ENCODE data around the gene SMIM1. TPM values are rescaled to one million over a fixed set of nuclear protein-coding genes. Genes with fewer than 3 reads are reported as not detected.

The SMIM1 gene
- total and polyA plus RNA-seq, 5 donors, result 44.2 to 243 (median 107) TPM

DNA sequence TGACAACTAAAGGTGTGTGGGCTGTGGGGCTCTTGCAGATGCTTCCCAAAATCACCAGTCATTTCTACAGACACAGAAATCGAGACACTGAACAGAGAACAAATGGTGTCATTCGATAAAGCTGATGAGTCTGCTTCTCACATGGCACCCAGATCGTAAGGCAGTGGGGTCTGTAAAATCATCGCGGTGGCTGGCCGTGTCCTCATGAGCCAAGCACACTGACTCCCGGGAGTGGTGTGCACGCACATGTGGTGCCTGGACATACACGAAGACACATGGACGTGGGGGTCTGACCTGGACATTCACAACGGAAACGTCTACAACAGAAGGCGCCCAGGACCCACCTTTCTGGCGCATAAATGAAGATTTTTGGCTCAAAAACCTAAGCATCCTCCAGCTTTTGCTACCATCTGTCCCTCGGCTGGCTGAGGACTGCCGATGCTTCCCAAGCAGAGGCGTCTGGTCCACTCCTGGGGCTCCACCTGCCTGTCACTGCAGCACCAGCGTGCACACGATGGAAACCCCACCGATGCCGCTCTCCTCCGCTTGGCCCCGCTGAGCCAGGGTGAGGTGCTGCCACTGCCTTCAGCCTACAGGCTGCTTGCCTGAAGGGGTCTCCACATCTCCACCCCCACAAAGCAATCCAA, 6.8 kb downstream of the SMIM1 start:
- H3K27ac ChIP-seq (ENCODE audit: low read length), result no peak overlapping the region
- no peak overlapping the region for H3K4me3 ChIP-seq (ENCODE audit: low read length)
- H3K4me1 ChIP-seq (ENCODE audit: control insufficient read depth, insufficient read depth, low read length), result peaks cover 4% of the 10 kb centered on the region
- ATAC-seq, result no peak
- 89% methylated on average over 23 of the region's 23 CpGs for WGBS
- no peaks in the 10 kb centered on the region for H3K9me3 ChIP-seq (ENCODE audit: control insufficient read depth, low read length)
- intact Hi-C loops (cut with DNase I), result no loop called here
- no peaks in the 10 kb centered on the region for H3K27me3 ChIP-seq (ENCODE audit: control insufficient read depth, insufficient read depth)
- DNase-seq, result peak in 1 of 3 donors; percentile 30

DNA sequence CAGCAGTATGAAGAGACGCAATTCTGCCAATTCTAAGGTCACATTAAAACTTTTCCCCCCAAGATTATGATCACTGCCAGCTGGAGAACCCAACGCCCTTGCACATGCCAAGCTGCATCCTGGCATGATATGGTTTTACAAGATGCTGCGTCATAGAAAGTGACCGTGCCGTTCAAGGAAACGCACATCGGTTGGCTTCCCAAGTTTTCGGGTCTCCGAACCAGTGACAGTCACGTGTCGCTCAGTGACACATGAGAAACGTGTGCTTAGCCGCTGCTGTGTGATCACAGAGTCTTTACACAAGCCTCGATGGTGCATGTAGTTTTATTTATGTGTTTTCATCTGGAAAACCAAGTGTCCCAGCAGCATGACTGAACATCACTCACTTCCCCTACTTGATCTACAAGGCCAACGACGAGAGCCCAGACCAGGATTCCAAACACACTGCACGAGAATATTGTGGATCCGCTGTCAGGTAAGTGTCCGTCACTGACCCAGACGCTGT, 7.4 kb downstream of the SMIM1 start:
- intact Hi-C loops (cut with DNase I), result no loop called here
- no peaks in the 10 kb centered on the region for H3K27me3 ChIP-seq (ENCODE audit: control insufficient read depth, insufficient read depth)

DNA sequence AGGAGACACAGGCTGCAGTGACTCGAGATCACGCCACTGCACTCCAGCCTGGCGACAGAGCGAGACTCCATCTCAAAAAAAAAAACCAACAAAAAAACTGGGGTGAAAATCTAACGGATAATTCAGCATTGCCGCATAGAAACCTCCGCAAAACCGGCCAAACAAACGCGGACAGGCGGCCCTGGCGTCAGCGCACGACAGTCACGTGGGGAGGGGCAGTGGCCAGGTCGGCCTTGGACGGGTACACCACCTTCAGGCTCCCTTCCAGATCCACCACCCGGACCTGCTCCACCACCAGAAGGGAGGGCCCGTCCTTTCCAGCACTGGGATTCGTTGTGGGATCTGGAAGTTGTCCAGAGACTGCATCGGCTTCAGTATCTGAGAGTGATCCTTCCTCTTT, 8.4 kb downstream of the SMIM1 start:
- ATAC-seq, result no peak
- no peak overlapping the region for H3K4me3 ChIP-seq (ENCODE audit: low read length)
- WGBS, result 88% methylated on average over 21 of the region's 21 CpGs
- intact Hi-C loops (cut with DNase I), result no loop called here
- no peaks in the 10 kb centered on the region for H3K4me1 ChIP-seq (ENCODE audit: control insufficient read depth, insufficient read depth, low read length)
- no peaks in the 10 kb centered on the region for H3K27me3 ChIP-seq (ENCODE audit: control insufficient read depth, insufficient read depth)
- no peak overlapping the region for H3K27ac ChIP-seq (ENCODE audit: low read length)
- H3K9me3 ChIP-seq (ENCODE audit: control insufficient read depth, low read length), result no peaks in the 10 kb centered on the region
- no peak for DNase-seq

More for the DNA sequence above, 7.4 kb downstream of the SMIM1 start:
- no peak for ATAC-seq
- Histone ChIP-seq H3K4me3 (ENCODE audit: low read length) (no peak overlapping the region), H3K27ac (ENCODE audit: low read length) (no peak overlapping the region), H3K4me1 (ENCODE audit: control insufficient read depth, insufficient read depth, low read length) (peaks cover 3% of the 10 kb centered on the region), H3K9me3 (ENCODE audit: control insufficient read depth, low read length) (no peaks in the 10 kb centered on the region)
- no peak for DNase-seq
- WGBS, result 93% methylated on average over 20 of the region's 20 CpGs

DNA sequence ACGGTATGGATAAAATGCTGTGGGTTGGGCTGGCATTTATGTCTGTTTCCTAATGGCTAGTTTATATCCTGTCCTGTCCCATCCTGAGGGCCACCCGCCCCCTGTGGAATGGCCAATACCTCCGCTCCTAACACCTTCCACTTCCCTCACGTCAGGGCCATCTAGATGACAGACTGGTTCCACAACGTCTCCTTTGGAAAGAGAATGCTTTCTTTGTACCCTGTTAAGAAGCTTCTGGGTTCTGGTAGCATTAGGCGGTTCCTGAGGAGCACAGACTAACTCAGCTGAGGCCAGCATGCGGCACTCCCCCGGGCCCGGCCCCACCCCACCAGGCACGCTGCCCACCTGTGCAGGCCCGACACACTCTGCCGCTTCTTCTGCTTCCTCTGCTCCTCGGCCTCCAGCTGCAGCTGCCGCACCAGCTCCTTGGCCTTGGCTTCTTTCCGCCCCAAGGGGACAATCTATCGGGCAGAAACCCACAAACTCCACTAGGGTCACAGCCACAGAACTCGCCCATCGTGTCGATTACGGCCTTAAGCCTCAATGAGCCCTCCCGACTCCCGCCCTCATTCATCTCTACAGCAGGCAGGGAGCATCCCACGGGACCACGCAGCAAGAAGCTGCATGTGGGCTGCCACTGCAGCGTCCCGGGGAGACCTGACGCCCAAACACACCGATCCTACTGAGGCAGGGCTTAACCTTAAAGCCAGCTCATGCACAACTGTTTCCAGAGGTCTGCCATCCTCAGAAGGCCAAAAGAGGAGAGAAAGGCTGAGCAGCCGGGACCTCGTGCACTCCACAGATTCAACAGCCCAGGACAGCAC, 11.3 kb downstream of the SMIM1 start:
- ATAC-seq, result no peak
- Histone ChIP-seq H3K4me3 (ENCODE audit: low read length) (no peak overlapping the region), H3K9me3 (ENCODE audit: control insufficient read depth, low read length) (no peaks in the 10 kb centered on the region), H3K27me3 (ENCODE audit: control insufficient read depth, insufficient read depth) (no peaks in the 10 kb centered on the region), H3K27ac (ENCODE audit: low read length) (no peak overlapping the region), H3K4me1 (ENCODE audit: control insufficient read depth, insufficient read depth, low read length) (no peaks in the 10 kb centered on the region)
- DNase-seq, result no peak
- 91% methylated on average over 30 of the region's 30 CpGs for WGBS
- intact Hi-C loops (cut with DNase I), result no loop called here

DNA sequence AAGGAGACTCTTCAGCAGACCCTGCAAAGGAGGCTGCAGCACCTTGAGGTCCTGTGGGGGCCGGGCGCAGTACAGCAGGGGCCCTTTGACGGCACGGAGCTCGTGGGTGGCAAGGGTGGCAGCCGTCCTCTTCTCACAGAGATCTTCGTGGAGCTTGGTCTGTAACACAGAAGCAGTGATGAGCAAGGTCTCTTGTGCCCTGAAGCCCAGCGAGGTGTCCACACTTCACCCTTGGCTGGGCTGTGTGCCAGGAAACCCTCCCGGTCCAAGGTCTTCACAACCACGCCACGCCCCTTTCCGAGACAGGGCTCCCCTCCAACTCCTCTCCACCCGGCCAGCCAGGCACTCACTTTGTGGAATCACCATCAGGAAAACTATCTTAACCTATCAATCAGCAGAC, 12.5 kb downstream of the SMIM1 start:
- ATAC-seq (peak in 1 of 2 donors; percentile 9), DNase-seq (peak in 2 of 3 donors; percentile 75)
- H3K9me3 ChIP-seq (ENCODE audit: control insufficient read depth, low read length), result no peaks in the 10 kb centered on the region
- no peak overlapping the region for H3K27ac ChIP-seq (ENCODE audit: low read length)
- no peak overlapping the region for H3K4me3 ChIP-seq (ENCODE audit: low read length)
- intact Hi-C loops (cut with DNase I), result no loop called here
- H3K4me1 ChIP-seq (ENCODE audit: control insufficient read depth, insufficient read depth, low read length), result no peaks in the 10 kb centered on the region
- H3K27me3 ChIP-seq (ENCODE audit: control insufficient read depth, insufficient read depth), result no peaks in the 10 kb centered on the region
- WGBS, result 65% methylated on average over 13 of the region's 13 CpGs

DNA sequence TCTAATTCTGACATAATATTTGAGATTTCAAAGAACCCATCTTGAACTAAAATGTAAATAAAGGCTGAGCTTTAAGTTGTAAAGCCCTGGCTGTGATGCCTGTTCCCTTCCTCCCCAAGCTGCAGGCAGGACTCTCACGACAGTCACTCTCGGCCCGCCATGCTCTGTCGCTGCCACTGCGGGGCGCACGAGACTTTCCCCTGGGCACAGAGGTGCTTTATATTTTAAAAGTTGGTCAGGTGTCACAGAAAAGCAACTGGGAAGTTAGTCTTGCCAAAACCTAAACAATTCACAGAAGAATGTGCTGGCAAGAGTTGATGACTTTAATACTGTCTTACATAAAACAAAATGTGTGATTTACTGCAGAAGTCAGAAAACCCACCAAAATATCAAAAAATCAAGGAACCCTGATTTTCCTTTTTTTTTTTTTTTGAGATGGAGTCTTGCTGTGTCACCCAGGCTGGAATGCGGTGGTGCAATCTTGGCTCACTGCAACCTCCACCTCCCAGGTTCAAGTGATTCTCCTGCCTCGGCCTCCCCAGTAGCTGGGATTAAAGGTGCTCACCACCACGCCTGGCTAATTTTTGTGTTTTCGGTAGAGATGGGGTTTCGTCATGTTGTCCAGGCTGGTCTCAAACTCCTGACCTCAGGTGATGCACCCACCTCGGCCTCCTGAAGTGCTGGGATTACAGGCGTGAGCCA, 13.1 kb downstream of the SMIM1 start:
- no peaks in the 10 kb centered on the region for H3K27me3 ChIP-seq (ENCODE audit: control insufficient read depth, insufficient read depth)
- DNase-seq, result peak in 2 of 3 donors; percentile 35 to 47
- ATAC-seq, result no peak
- no peaks in the 10 kb centered on the region for H3K9me3 ChIP-seq (ENCODE audit: control insufficient read depth, low read length)
- no peak overlapping the region for H3K27ac ChIP-seq (ENCODE audit: low read length)
- H3K4me3 ChIP-seq (ENCODE audit: low read length), result no peak overlapping the region
- H3K4me1 ChIP-seq (ENCODE audit: control insufficient read depth, insufficient read depth, low read length), result peaks cover 1% of the 10 kb centered on the region
- intact Hi-C loops (cut with DNase I), result no loop called here
- 75% methylated on average over 14 of the region's 14 CpGs for WGBS

DNA sequence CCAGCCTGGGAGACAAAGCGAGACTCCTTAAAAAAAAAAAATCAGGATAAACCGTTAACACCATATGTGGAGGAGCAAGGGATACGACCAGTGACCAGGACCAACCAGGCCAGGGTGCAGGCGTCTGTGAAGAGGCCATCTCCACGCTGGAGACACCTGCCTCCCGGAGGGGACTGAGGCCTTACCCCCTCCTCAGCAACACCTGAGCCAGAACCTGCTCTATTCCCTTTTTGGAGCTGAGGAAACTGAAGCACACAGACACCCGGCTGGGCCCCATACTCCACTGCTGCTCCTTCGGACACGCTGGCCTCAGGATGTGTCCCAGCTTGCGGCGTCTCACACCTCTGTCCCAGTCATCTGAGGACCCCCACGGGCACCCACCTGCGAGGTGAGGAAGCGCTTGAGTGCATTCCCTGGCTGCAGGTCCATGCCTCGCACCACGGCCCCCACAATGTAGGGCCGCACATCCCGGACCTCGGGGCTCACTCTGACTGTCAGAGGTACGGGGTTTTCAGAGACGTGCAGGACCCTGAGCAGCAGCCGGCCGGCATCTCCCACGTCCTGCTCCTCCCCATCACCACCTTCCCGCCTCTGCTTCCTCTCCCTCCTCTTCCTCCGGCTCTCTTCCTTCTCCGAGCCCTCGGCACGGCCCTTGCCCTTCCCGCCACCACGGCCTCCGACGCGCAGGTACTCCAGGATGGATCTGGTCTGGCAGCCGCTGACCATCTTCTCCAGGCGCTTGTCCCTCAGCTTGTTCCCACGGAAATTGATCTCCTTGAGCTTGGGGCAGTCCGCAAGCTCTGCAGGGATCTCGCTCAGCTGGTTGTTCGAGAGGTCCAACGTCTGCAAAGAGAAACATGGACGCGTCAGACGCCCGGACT, 14.2 kb downstream of the SMIM1 start:
- intact Hi-C loops (cut with DNase I), result no loop called here
- Histone ChIP-seq H3K27ac (ENCODE audit: low read length) (no peak overlapping the region), H3K27me3 (ENCODE audit: control insufficient read depth, insufficient read depth) (no peaks in the 10 kb centered on the region), H3K4me1 (ENCODE audit: control insufficient read depth, insufficient read depth, low read length) (peaks cover 7% of the 10 kb centered on the region), H3K9me3 (ENCODE audit: control insufficient read depth, low read length) (no peaks in the 10 kb centered on the region), H3K4me3 (ENCODE audit: low read length) (no peak overlapping the region)
- DNase-seq (peak in 1 of 3 donors; percentile 54), ATAC-seq (no peak)
- 88% methylated on average over 45 of the region's 45 CpGs for WGBS

DNA sequence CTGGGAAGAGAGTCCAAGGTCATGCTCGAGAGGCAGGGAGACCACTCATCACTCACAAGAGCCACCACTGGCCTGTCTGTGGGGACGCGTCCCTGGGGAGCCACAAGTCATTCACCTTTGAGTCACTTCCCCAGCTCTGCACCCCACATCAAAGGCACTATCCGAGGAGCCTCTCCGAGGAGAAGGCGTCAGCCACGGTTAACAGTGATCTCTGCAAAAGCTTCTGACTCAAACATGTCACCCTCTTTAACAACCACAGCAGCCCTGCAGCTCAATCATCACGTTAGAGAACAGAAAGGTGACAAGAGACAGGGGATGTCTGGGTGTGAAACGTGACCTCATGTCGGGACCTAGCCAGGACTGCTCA, 14.8 kb downstream of the SMIM1 start:
- ATAC-seq (no peak), DNase-seq (no peak)
- no peaks in the 10 kb centered on the region for H3K9me3 ChIP-seq (ENCODE audit: control insufficient read depth, low read length)
- WGBS, result 75% methylated on average over 10 of the region's 10 CpGs
- H3K27me3 ChIP-seq (ENCODE audit: control insufficient read depth, insufficient read depth), result no peaks in the 10 kb centered on the region
- H3K4me1 ChIP-seq (ENCODE audit: control insufficient read depth, insufficient read depth, low read length), result peaks cover 7% of the 10 kb centered on the region
- H3K27ac ChIP-seq (ENCODE audit: low read length), result no peak overlapping the region
- H3K4me3 ChIP-seq (ENCODE audit: low read length), result no peak overlapping the region
- intact Hi-C loops (cut with DNase I), result no loop called here

DNA sequence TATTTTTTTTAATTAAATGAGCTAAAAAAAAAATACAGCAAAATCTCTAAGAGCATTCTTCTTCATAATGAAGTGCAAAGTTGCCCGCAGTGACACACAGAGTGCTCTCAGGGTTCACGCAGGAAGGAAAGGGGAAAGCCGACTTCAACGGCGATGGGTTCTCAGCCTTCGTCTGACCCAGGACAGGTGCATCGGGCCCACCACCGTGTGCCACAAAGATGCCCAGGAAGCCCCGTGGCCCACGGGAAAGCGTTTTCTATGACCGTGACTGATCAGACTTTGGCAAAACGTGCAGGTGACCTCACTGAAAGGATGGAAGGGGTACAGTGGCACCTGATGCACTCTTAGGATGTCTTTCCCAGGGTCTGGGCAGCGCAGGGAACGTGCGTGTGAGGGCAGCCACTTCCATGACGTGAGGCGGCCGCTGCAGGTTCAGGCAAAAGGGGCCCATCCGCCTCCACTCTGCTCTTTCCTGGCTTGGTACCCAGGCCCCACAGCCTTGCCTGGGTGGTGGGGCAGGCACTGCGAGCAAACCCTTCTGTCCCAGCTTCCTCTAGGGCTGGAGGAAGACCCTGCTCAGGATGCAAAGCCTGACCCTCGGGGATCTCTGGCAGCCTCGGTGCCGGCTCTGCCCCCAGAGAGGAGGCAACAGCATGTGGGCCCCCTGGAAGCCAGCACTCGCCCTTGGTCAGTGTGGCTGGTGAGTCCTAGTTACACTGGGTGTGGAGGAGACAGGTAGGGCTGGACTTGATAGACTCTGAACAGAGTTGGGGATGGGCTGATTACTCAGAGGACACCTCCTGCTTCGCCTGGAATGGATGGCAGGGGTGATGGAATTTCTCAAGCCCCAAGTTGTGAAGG, 15.4 kb downstream of the SMIM1 start:
- peak in 1 of 3 donors; percentile 42 for DNase-seq
- H3K4me1 ChIP-seq (ENCODE audit: control insufficient read depth, insufficient read depth, low read length), result peaks cover 7% of the 10 kb centered on the region

More for the DNA sequence above, 15.4 kb downstream of the SMIM1 start:
- 89% methylated on average over 26 of the region's 26 CpGs for WGBS
- intact Hi-C loops (cut with DNase I), result no loop called here
- Histone ChIP-seq H3K9me3 (ENCODE audit: control insufficient read depth, low read length) (no peaks in the 10 kb centered on the region), H3K27ac (ENCODE audit: low read length) (no peak overlapping the region), H3K4me3 (ENCODE audit: low read length) (no peak overlapping the region), H3K27me3 (ENCODE audit: control insufficient read depth, insufficient read depth) (no peaks in the 10 kb centered on the region)
- no peak for ATAC-seq

Measured in right cardiac atrium (tissue), 5 donors.